ENCODE measurements around the gene YY1.

YY1 gene

DNA sequence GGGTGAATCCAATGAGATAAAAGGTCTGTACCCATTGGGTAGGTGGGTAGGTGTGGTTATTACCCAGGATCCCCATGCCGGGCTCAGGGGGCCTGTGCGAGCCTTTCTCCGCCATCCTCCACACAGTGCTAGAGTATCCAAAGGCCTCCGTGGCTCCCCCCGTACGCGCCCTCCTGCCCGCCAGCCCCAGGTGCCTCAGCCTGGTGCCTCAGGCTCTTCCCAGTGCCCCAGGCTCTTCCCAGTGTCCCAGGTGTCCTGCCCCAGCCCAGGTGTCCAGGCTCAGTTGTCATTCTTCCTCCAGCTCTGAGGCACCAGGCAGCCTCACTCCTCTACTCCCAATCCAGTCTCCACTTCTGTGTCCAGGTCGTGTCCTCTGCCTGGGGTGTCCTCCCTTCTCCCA lies 27.6 kb upstream of the YY1 start:
- TF ChIP-seq, protein P1, sequence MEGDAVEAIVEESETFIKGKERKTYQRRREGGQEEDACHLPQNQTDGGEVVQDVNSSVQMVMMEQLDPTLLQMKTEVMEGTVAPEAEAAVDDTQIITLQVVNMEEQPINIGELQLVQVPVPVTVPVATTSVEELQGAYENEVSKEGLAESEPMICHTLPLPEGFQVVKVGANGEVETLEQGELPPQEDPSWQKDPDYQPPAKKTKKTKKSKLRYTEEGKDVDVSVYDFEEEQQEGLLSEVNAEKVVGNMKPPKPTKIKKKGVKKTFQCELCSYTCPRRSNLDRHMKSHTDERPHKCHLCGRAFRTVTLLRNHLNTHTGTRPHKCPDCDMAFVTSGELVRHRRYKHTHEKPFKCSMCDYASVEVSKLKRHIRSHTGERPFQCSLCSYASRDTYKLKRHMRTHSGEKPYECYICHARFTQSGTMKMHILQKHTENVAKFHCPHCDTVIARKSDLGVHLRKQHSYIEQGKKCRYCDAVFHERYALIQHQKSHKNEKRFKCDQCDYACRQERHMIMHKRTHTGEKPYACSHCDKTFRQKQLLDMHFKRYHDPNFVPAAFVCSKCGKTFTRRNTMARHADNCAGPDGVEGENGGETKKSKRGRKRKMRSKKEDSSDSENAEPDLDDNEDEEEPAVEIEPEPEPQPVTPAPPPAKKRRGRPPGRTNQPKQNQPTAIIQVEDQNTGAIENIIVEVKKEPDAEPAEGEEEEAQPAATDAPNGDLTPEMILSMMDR (IDR thresholded peaks at IDR 0.05; ENCODE audit: insufficient read depth, low read depth, low read length, missing control alignments), result no peak
- DNase-seq (ENCODE audit: low read depth), result no peak
- H3K4me3 ChIP-seq (ENCODE audit: low read length), result no peak overlapping the region

DNA sequence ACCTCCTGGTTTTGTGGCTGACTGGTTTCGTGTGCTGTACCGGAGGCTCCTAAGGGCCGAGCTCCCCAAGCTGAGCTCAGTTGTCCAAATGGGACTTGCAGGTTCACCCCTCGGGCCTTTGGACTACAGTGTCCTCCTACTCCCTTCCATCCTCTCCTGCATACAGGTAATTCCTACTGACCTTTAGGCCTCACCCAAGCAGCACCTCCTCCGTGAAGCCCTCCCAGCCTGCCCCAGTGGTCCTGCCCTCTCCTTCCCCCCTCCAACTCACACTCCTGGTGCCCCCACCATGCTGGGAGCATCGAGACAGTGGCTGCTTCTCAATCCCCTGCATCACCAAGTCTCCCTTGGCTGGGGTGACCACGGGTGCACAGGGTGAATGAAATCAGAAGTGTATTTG lies 27.1 kb upstream of the YY1 start:
- TF ChIP-seq, protein P1 (IDR thresholded peaks at IDR 0.05; ENCODE audit: insufficient read depth, low read depth, low read length, missing control alignments), result no peak
- H3K4me3 ChIP-seq (ENCODE audit: low read length), result no peak overlapping the region
- DNase-seq (ENCODE audit: low read depth), result no peak

DNA sequence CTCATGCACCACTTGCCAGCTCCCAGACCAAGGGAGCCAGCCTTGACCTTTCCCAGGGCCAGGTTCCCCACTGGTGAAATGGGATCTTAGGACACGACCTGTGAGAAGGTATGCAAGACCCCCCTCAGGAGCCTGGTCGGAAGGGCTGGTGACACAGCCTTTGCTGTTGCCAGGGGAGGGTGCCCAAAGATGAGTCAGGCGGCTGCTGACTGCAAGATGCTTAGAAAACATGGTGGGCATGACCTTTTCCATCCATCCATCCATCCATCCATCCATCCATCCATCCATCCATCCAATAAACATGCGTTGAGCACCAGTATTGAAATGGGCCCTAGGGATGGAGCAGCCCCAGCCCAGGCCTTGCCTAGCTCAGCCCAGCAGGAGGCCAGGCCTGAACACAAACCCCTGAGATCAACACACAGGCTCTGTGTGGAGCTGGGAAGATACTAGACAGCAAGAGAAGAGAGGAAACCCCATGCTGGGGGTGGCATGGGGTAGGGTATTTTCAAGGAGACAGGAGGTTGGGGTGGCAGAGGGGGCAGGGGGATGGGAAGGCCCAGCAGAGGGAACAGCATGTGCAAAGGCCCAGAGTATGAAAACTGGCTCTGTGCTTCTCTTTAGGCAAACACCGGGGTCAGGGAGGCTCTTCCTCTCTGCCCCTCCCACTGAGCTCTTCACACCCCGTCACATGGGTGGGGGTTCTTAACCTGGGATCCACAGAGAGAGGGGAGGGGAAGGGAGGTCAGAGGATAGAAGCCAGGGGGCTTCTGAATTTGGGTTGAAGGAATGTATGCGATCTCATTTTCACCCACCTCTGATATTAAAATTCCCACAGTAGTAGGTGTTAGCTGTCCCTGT lies 26.2 kb upstream of the YY1 start:
- TF ChIP-seq, protein P1 (IDR thresholded peaks at IDR 0.05; ENCODE audit: insufficient read depth, low read depth, low read length, missing control alignments), result no peak
- DNase-seq (ENCODE audit: low read depth), result no peak
- no peak overlapping the region for H3K4me3 ChIP-seq (ENCODE audit: low read length)

DNA sequence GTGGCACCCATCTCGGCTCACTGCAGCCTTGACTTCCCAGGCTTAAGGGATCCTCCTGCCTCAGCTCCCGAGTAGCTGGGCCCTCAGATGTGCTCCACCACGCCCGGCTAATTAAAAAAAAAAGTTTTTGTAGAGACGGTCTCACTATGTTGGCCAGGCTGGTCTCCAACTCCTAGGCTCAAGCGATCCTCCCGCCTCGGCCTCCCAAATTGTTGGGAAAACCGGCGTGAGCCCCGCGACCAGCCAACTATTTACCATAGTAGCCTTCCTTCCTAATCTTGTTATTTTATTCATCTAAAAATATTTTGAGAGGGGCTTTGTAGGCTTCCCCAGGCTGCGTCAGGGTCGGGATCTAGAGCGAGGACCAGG lies 25.4 kb upstream of the YY1 start:
- TF ChIP-seq, protein P1 (IDR thresholded peaks at IDR 0.05; ENCODE audit: insufficient read depth, low read depth, low read length, missing control alignments), result no peak
- no peak for DNase-seq (ENCODE audit: low read depth)
- peak overlapping the region; percentile 62 for H3K4me3 ChIP-seq (ENCODE audit: low read length)

DNA sequence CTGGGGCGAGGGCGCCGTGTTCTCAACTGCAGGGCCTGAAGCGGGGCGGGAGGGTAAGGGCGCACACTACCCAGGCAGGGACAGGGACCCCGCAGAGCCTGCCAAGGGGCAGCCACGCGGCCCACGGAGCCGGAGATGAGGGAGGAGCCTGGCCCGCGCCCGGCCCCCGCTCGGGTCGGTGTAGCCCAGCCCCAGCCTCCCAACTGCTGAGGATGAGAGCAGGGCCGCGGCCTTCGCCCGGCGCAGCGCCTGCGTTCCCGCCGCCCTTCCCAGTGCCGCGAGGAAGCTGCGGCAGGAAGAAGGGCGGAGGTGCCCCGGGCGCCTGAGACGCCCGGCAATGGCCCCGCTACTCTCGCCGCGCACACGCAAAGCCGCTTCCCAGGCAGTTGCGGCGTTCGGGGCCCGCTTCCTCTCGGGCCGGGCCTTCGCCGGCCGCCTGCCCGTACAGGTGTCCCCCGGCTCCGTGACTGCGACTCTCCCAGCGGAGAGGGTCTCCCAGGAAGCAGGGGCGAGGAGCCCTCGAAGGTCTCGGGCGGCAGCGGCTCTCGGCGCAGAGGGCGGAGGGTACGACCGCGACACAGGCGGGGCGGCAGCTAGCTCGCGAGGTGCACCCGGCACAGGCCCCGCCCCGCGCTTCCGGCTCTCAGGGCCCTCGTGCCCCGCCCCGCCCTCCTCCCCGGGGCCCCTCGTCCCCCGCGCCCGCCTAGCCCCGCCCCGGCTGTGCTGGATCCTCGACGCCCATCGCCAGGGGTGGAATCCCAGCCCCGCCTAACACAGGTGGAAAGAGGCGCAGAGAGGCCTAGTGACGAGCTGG lies 24.8 kb upstream of the YY1 start:
- peak; percentile 90 for DNase-seq (ENCODE audit: low read depth)
- TF ChIP-seq, protein P1 (IDR thresholded peaks at IDR 0.05; ENCODE audit: insufficient read depth, low read depth, low read length, missing control alignments), result no peak
- peak overlapping the region; percentile 62 for H3K4me3 ChIP-seq (ENCODE audit: low read length)

DNA sequence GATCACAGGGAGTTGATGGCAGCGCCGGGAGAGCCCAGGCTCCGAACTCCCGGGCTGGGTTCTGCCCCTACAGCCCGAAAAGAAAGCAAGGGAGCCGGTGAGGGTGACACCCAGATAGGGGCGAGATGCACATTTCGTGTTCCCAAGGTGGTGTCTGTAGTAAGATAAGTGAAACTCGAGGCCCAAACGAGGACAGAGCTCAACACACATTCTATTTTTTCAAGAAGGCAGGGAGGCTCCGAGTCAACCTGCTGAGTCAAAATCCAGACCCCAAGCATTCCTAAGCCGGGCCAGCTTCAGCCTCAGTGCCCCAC lies 24.2 kb upstream of the YY1 start:
- no peak for DNase-seq (ENCODE audit: low read depth)
- TF ChIP-seq, protein P1 (IDR thresholded peaks at IDR 0.05; ENCODE audit: insufficient read depth, low read depth, low read length, missing control alignments), result no peak
- no peak overlapping the region for H3K4me3 ChIP-seq (ENCODE audit: low read length)

All from epithelial cell of esophagus (primary cell).